HL-60 (cell line): Measurements from ENCODE around the gene NBPF3.

Experiments
- DNase-seq, 2 experiments: peaks; one replicate each; pipeline ENCODE4 v3.0.0-alpha.2; 2010 to 2020; ENCODE audit warnings: low read depth in 1 of 2, low spot score in 1 of 2
- H3K27ac ChIP-seq: fragments of 250-450 bp; sonication (Bioruptor Pico); replicated peaks from 2 replicates; pipeline ENCODE4 v1.5.1; 2020; ENCODE audit warnings: mild to moderate bottlenecking, moderate library complexity
- H3K27me3 ChIP-seq: fragments of 250-450 bp; sonication (Bioruptor Pico); 2 replicates; pipeline ENCODE4 v1.5.1; 2021; ENCODE audit warnings: mild to moderate bottlenecking, moderate library complexity; ENCODE audit not compliant: insufficient read depth, poor library complexity, severe bottlenecking
- H3K4me3 ChIP-seq: replicated peaks from 2 replicates; pipeline ENCODE4 v1.5.1; 2011; ENCODE audit warnings: mild to moderate bottlenecking, control low read depth, low read length; ENCODE audit not compliant: insufficient read depth
- CTCF ChIP-seq: IDR thresholded peaks from one replicate; pipeline ENCODE4 v1.5.1; 2011; ENCODE audit warnings: low read length, control low read depth, inconsistent platforms; ENCODE audit not compliant: insufficient read depth
- GABPA ChIP-seq: IDR thresholded peaks from 2 replicates; pipeline ENCODE4 v1.6.1; 2012; ENCODE audit warnings: low read depth
- POLR2AphosphoS5 ChIP-seq: IDR thresholded peaks from 2 replicates; pipeline ENCODE4 v1.6.1; 2012; ENCODE audit warnings: low read depth
- REST ChIP-seq: IDR thresholded peaks from 2 replicates; pipeline ENCODE4 v1.6.1; 2012; ENCODE audit warnings: low read depth; ENCODE audit not compliant: insufficient replicate concordance
- SPI1 ChIP-seq: IDR thresholded peaks from 2 replicates; pipeline ENCODE4 v1.6.1; 2012; ENCODE audit warnings: low read depth, mild to moderate bottlenecking, borderline replicate concordance

NBPF3 gene

DNA sequence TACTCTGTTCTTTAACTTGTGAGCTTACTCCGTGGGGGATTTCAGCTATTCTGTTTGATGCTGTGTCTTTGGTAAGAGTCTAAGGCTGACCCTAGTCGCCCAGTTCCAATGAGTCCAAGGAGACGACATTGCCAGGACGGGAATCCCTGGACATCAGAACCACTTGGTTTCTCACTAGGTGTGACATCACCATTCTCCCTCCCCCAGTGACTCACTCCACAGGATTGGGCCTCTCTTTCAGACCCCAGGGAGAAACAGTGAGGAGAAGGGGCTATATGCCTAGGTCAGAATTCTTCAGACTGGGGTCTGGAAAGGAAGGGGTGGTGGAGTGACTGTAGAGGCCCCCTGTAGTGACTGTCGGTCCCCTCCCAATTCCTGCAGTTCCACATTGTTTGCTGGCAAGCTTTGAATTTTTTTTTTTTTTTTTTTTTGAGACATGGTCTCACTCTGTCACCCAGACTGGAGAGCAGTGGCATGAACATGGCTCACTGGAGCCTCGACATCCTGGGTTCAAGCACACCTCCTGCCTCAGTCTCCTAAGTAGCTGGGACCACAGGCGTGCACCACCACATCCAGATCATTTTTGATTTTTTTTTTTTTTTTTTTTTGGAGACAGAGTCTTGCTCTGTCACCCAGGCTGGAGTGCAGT lies 90.6 kb downstream of the NBPF3 start:
- Histone ChIP-seq H3K27me3 (no peaks in the 10 kb centered on the region), H3K4me3 (no peak overlapping the region), H3K27ac (no peak overlapping the region)
- DNase-seq, result no peak
- TF ChIP-seq CTCF (no peak), REST (no peak), GABPA (no peak), POLR2AphosphoS5 (no peak), SPI1 (no peak)

GRCh38 chr1:21531241-21531640 lies 91.3 kb downstream of the NBPF3 start:
- no peak for TF ChIP-seq GABPA
- TF ChIP-seq SPI1, result no peak
- TF ChIP-seq REST, result no peak
- no peak for TF ChIP-seq POLR2AphosphoS5
- no peak for TF ChIP-seq CTCF
- H3K27ac ChIP-seq, result no peak overlapping the region
- DNase-seq, result no peak
- no peaks in the 10 kb centered on the region for H3K27me3 ChIP-seq
- no peak overlapping the region for H3K4me3 ChIP-seq

- Histone ChIP-seq H3K4me3 (no peak overlapping the region), H3K27me3 (no peaks in the 10 kb centered on the region), H3K27ac (no peak overlapping the region)
- TF ChIP-seq SPI1 (no peak), REST (no peak), CTCF (no peak), POLR2AphosphoS5 (no peak), GABPA (no peak)
- DNase-seq, result no peak
These were observed 92.6 kb downstream of the NBPF3 start for GRCh38 chr1:21532496-21532895.
